Limb (tissue), 2 donors: ENCODE data around the gene PCDHGC4.

Source experiments
- DNase-seq, 2 donors: peaks; one replicate each; pipeline ENCODE4 v3.0.0-alpha.2; 2016; ENCODE audit errors: extremely low spot score in 2 of 2

Gene PCDHGC4

GRCh38 chr5:141529002-141529401 is 44.2 kb downstream of the PCDHGC4 start:
- no peak for DNase-seq

- DNase-seq = no peak
Measured at GRCh38 chr5:141529873-141530272, 45.0 kb downstream of the PCDHGC4 start.

GRCh38 chr5:141532726-141533125 is 47.9 kb downstream of the PCDHGC4 start:
- no peak for DNase-seq

- no peak for DNase-seq
Measured at GRCh38 chr5:141533897-141534296, 49.1 kb downstream of the PCDHGC4 start.

GRCh38 chr5:141534492-141535213 is 49.8 kb downstream of the PCDHGC4 start:
- DNase-seq = no peak
